Smooth muscle cell (in vitro differentiated cells): ENCODE data around the gene BCAR1. TPM values are rescaled to one million over a fixed set of nuclear protein-coding genes. Genes with fewer than 3 reads are reported as not detected.
"Not testable (repeated sequence)": the region's sequence is repeated elsewhere in the genome, so short reads cannot be mapped to it uniquely, and the experiment has no call there.

Experiments
- DNase-seq: peaks from one replicate; lab custom pipeline; 2025; ENCODE audit not compliant: unreplicated experiment; lab: John Stamatoyannopoulos, UW
- H2AFZ ChIP-seq: fragments of 200-600 bp; sonication (generic); 2 replicates; pipeline ENCODE4 v1.6.0; 2016; ENCODE audit warnings: antibody characterized with exemption, low read depth, mild to moderate bottlenecking
- H3F3A ChIP-seq: fragments of 200-600 bp; sonication (generic); 2 replicates; pipeline ENCODE4 v1.6.0; 2017; ENCODE audit warnings: antibody characterized with exemption, low read depth
- H3K27ac ChIP-seq: fragments of 200-600 bp; sonication (generic); 2 replicates; pipeline ENCODE4 v1.5.1; 2016; ENCODE audit warnings: low read depth, mild to moderate bottlenecking
- H3K27me3 ChIP-seq: fragments of 200-600 bp; sonication (generic); 2 replicates; pipeline ENCODE4 v1.6.1; 2016; ENCODE audit warnings: low read depth, mild to moderate bottlenecking
- H3K36me3 ChIP-seq: fragments of 200-600 bp; sonication (generic); 2 replicates; pipeline ENCODE4 v1.5.1; 2016; ENCODE audit warnings: low read depth
- H3K4me1 ChIP-seq: fragments of 200-600 bp; sonication (generic); 2 replicates; pipeline ENCODE4 v1.5.1; 2016; ENCODE audit warnings: low read depth
- H3K4me2 ChIP-seq: fragments of 200-600 bp; sonication (generic); 2 replicates; pipeline ENCODE4 v1.6.0; 2016; ENCODE audit warnings: mild to moderate bottlenecking
- H3K4me3 ChIP-seq: fragments of 200-600 bp; sonication (generic); 2 replicates; pipeline ENCODE4 v1.5.1; 2016; ENCODE audit warnings: mild to moderate bottlenecking
- H3K79me2 ChIP-seq: fragments of 200-600 bp; sonication (generic); 2 replicates; pipeline ENCODE4 v1.6.0; 2016; ENCODE audit warnings: low read depth, mild to moderate bottlenecking
- H3K9ac ChIP-seq: fragments of 200-600 bp; sonication (generic); 2 replicates; pipeline ENCODE4 v1.6.0; 2016; ENCODE audit warnings: low read depth
- H3K9me3 ChIP-seq: fragments of 200-600 bp; sonication (generic); replicated peaks from 2 replicates; pipeline ENCODE4 v1.5.1; 2016; ENCODE audit warnings: low read depth
- H4K20me1 ChIP-seq: fragments of 200-600 bp; sonication (generic); 2 replicates; pipeline ENCODE4 v1.6.0; 2016; ENCODE audit warnings: low read depth
- CTCF ChIP-seq: fragments of 200-600 bp; sonication (generic); IDR thresholded peaks from 2 replicates; pipeline ENCODE4 v1.5.1; 2017; ENCODE audit warnings: borderline replicate concordance, mild to moderate bottlenecking, antibody characterized with exemption; ENCODE audit not compliant: insufficient read depth, poor library complexity, severe bottlenecking
- WGBS: methylation state at CpG from one replicate; pipeline ENCODE4 v1.1.7; 2016; ENCODE audit warnings: low lambda C conversion rate; 5-methylcytosine and 5-hydroxymethylcytosine counted together
- polyA plus RNA-seq: library from polyadenylated mRNA; unstranded; fragments of >200 nt; fragmentation: Nextera tagmentation; extraction: Ambion mirVana; gene quantifications from 2 replicates; pipeline ENCODE4 v1.2.1, GENCODE V29; 2016
- total RNA-seq: library from RNA; depleted of rRNA; stranded (reverse); fragments of >200 nt; gene quantifications from 2 replicates; pipeline ENCODE4 v1.2.3, GENCODE V29; 2014

The BCAR1 gene
- total and polyA plus RNA-seq, 2 experiments from 2014 or later: 49.4 to 117 TPM

- DNase-seq: no peak
- WGBS: 80% methylated on average over 8 of the region's 8 CpGs
- no peaks in the 10 kb centered on the region for H3K27me3 ChIP-seq
- H3K4me2 ChIP-seq: no peak overlapping the region
- peaks cover 7% of the 10 kb centered on the region for H3F3A ChIP-seq
- H2AFZ ChIP-seq: no peak overlapping the region
- TF ChIP-seq CTCF: no peak
- no peaks in the 10 kb centered on the region for H3K9me3 ChIP-seq
- peaks cover 90% of the 10 kb centered on the region for H3K79me2 ChIP-seq
- H3K36me3 ChIP-seq: no peaks in the 10 kb centered on the region
- H3K4me3 ChIP-seq: no peak overlapping the region
- no peak overlapping the region for H3K9ac ChIP-seq
- peaks cover 39% of the 10 kb centered on the region for H3K4me1 ChIP-seq
- H4K20me1 ChIP-seq: peaks cover 46% of the 10 kb centered on the region
- H3K27ac ChIP-seq: peak overlapping the region; percentile 16
These were observed 10.0 kb downstream of the BCAR1 start for GRCh38 chr16:75241412-75241811.

- H3K4me3 ChIP-seq, H3K36me3 ChIP-seq, H3K4me2 ChIP-seq, H3K9me3 ChIP-seq, DNase-seq, H3F3A ChIP-seq, H2AFZ ChIP-seq, H3K27me3 ChIP-seq, H3K9ac ChIP-seq: not testable (repeated sequence)
- Histone ChIP-seq H3K4me1 (peaks cover 32% of the 10 kb centered on the region), H3K27ac (peak overlapping the region; percentile 93), H4K20me1 (peaks cover 54% of the 10 kb centered on the region), H3K79me2 (peaks cover 92% of the 10 kb centered on the region)
- 89% methylated on average over 7 of the region's 7 CpGs for WGBS
These were observed 10.8 kb downstream of the BCAR1 start for GRCh38 chr16:75240633-75241032.

- H3K9me3 ChIP-seq: no peaks in the 10 kb centered on the region
- peaks cover 64% of the 10 kb centered on the region for H4K20me1 ChIP-seq
- H3F3A ChIP-seq: peaks cover 4% of the 10 kb centered on the region
- peak overlapping the region; percentile 93 for H3K27ac ChIP-seq
- DNase-seq: no peak
- no peak overlapping the region for H3K4me3 ChIP-seq
- H3K4me1 ChIP-seq: peaks cover 26% of the 10 kb centered on the region
- H2AFZ ChIP-seq: no peak overlapping the region
- H3K79me2 ChIP-seq: peaks cover 97% of the 10 kb centered on the region
- H3K9ac ChIP-seq: peak overlapping the region; percentile 64
- no peaks in the 10 kb centered on the region for H3K27me3 ChIP-seq
- H3K36me3 ChIP-seq: no peaks in the 10 kb centered on the region
- WGBS: 94% methylated on average over 19 of the region's 19 CpGs
- no peak for TF ChIP-seq CTCF
- H3K4me2 ChIP-seq: no peak overlapping the region
These were observed 11.8 kb downstream of the BCAR1 start for GRCh38 chr16:75239542-75240122.

- DNase-seq: no peak
- Histone ChIP-seq H3K9me3 (no peaks in the 10 kb centered on the region), H3K4me2 (peak overlapping the region; percentile 71), H3F3A (peaks cover 4% of the 10 kb centered on the region), H2AFZ (no peak overlapping the region), H3K36me3 (no peaks in the 10 kb centered on the region), H3K79me2 (peaks cover 95% of the 10 kb centered on the region), H3K27me3 (no peaks in the 10 kb centered on the region), H4K20me1 (peaks cover 71% of the 10 kb centered on the region), H3K9ac (peak overlapping the region; percentile 64), H3K27ac (peak overlapping the region; percentile 93), H3K4me1 (peaks cover 20% of the 10 kb centered on the region), H3K4me3 (no peak overlapping the region)
- peak; percentile 23 for TF ChIP-seq CTCF
- WGBS: 66% methylated on average over 15 of the region's 16 CpGs
These were observed 12.4 kb downstream of the BCAR1 start for GRCh38 chr16:75238853-75239541.
